SU-DHL-6 (cell line): ENCODE data around the gene SPTBN1.

Source experiments
- EZH2phosphoT487 ChIP-seq: fragments of 200-600 bp; sonication (generic), shearing (Covaris generic); conservative IDR thresholded peaks from 2 replicates; pipeline ENCODE4 v1.6.1; 2018; ENCODE audit warnings: mild to moderate bottlenecking, antibody characterized with exemption, low read length, moderate library complexity, mixed read lengths
- TF ChIP-seq, protein P1 (sequence below): fragments of 200-600 bp; sonication (generic); IDR thresholded peaks from one replicate; pipeline ENCODE4 v1.5.1; 2017; ENCODE audit warnings: antibody characterized with exemption, mild to moderate bottlenecking, low read length, moderate library complexity; ENCODE audit not compliant: insufficient read depth, poor library complexity, severe bottlenecking

- TF ChIP-seq, protein P1, sequence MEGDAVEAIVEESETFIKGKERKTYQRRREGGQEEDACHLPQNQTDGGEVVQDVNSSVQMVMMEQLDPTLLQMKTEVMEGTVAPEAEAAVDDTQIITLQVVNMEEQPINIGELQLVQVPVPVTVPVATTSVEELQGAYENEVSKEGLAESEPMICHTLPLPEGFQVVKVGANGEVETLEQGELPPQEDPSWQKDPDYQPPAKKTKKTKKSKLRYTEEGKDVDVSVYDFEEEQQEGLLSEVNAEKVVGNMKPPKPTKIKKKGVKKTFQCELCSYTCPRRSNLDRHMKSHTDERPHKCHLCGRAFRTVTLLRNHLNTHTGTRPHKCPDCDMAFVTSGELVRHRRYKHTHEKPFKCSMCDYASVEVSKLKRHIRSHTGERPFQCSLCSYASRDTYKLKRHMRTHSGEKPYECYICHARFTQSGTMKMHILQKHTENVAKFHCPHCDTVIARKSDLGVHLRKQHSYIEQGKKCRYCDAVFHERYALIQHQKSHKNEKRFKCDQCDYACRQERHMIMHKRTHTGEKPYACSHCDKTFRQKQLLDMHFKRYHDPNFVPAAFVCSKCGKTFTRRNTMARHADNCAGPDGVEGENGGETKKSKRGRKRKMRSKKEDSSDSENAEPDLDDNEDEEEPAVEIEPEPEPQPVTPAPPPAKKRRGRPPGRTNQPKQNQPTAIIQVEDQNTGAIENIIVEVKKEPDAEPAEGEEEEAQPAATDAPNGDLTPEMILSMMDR: no peak
- TF ChIP-seq EZH2phosphoT487: no peak
These were observed 123.0 kb downstream of the SPTBN1 start for GRCh38 chr2:54579061-54579681.
